MM.1S (cell line): Measurements from ENCODE around the gene CDH4.

Experiments
- CTCF ChIP-seq: fragments of 300-600 bp; sonication (generic); IDR thresholded peaks from 2 replicates; pipeline ENCODE4 v1.5.1; 2016; ENCODE audit warnings: antibody characterized with exemption, low read length, mixed read lengths
- EZH2 ChIP-seq: fragments of 300-600 bp; sonication (generic); optimal IDR thresholded peaks from 2 replicates; pipeline ENCODE3; 2017; ENCODE audit warnings: low read depth, mild to moderate bottlenecking, antibody characterized with exemption, low read length, mixed read lengths
- EZH2phosphoT487 ChIP-seq: fragments of 300-600 bp; sonication (generic); IDR thresholded peaks from 2 replicates; pipeline ENCODE4 v1.6.1; 2018; ENCODE audit warnings: antibody characterized with exemption, low read length

- TF ChIP-seq CTCF (no peak), EZH2phosphoT487 (no peak), EZH2 (no peak)
These were observed 414.4 kb downstream of the CDH4 start for GRCh38 chr20:61666471-61666832.
